NB4 (cell line): Measurements from ENCODE around the gene PPTC7.

Experiments
- POLR2A ChIP-seq: IDR thresholded peaks from 2 replicates; pipeline ENCODE4 v1.6.1; 2011; ENCODE audit warnings: mild to moderate bottlenecking; ENCODE audit not compliant: insufficient read length; ENCODE audit errors: extremely low read depth
- TF ChIP-seq, protein P1 (sequence below): IDR thresholded peaks from 2 replicates; pipeline ENCODE4 v1.6.1; 2011; ENCODE audit warnings: low read depth, low read length
- TF ChIP-seq, protein P2 (sequence below): IDR thresholded peaks from one replicate; pipeline ENCODE4 v1.5.1; 2012; ENCODE audit warnings: low read depth, low read length

DNA sequence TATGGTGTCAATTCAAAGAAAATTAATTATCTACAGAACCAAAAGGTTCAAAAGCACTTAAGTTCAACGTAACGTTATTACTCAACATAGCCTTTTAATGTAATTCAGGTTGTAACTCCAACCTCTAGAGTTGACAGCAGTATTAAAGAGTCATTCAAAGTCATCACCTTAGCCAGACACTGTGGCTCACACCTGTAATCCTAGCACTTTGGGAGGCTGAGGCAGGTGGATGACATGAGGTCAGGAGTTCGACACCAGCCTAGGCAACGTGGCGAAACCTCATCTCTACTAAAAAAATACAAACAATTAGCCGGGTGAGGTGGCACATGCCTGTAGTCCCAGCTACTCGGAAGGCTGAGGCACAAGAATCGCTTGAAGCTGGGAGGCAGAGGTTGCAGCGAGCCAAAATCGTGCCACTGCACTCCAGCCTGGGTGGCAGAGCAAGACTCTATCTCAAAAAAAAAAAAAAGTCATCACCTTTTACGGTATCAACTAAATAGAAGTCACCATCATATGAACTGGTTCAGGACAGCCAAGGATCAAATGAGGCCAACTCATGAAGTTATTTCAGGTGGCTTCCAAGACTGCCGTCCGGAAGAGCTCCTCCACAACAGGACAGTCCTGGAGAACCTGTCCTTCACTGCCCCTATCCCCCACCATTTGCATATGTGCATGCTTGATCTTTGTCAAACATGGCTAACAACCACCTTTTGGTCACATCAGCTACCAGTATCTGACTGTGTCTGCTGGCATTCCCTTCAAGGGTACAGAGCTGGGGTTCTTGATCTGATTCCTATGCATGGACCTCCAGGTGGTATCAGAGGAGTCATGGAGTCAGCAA lies 4.2 kb downstream of the PPTC7 start:
- TF ChIP-seq, protein P1, sequence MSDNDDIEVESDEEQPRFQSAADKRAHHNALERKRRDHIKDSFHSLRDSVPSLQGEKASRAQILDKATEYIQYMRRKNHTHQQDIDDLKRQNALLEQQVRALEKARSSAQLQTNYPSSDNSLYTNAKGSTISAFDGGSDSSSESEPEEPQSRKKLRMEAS, result no peak
- TF ChIP-seq, protein P2, sequence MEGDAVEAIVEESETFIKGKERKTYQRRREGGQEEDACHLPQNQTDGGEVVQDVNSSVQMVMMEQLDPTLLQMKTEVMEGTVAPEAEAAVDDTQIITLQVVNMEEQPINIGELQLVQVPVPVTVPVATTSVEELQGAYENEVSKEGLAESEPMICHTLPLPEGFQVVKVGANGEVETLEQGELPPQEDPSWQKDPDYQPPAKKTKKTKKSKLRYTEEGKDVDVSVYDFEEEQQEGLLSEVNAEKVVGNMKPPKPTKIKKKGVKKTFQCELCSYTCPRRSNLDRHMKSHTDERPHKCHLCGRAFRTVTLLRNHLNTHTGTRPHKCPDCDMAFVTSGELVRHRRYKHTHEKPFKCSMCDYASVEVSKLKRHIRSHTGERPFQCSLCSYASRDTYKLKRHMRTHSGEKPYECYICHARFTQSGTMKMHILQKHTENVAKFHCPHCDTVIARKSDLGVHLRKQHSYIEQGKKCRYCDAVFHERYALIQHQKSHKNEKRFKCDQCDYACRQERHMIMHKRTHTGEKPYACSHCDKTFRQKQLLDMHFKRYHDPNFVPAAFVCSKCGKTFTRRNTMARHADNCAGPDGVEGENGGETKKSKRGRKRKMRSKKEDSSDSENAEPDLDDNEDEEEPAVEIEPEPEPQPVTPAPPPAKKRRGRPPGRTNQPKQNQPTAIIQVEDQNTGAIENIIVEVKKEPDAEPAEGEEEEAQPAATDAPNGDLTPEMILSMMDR, result no peak
- no peak for TF ChIP-seq POLR2A
